NB4 (cell line): ENCODE data around the gene TDRD1.

Experiments
- DNase-seq: peaks from one replicate; pipeline ENCODE4 v3.0.0; 2010; ENCODE audit warnings: low read depth
- H3K4me3 ChIP-seq: one replicate; pipeline ENCODE4 v1.5.1; 2011; ENCODE audit warnings: mild to moderate bottlenecking, low read depth, low read length, moderate library complexity
- MYC ChIP-seq: IDR thresholded peaks from 2 replicates; pipeline ENCODE4 v1.6.1; 2011; ENCODE audit warnings: low read depth, low read length
- POLR2A ChIP-seq: IDR thresholded peaks from 2 replicates; pipeline ENCODE4 v1.6.1; 2011; ENCODE audit warnings: mild to moderate bottlenecking; ENCODE audit not compliant: insufficient read length; ENCODE audit errors: extremely low read depth
- TF ChIP-seq, protein P1 (sequence below): IDR thresholded peaks from one replicate; pipeline ENCODE4 v1.5.1; 2012; ENCODE audit warnings: low read depth, low read length
- TF ChIP-seq, protein P2 (sequence below): IDR thresholded peaks from 2 replicates; pipeline ENCODE4 v1.6.1; 2011; ENCODE audit warnings: low read depth, low read length

The TDRD1 gene

DNA sequence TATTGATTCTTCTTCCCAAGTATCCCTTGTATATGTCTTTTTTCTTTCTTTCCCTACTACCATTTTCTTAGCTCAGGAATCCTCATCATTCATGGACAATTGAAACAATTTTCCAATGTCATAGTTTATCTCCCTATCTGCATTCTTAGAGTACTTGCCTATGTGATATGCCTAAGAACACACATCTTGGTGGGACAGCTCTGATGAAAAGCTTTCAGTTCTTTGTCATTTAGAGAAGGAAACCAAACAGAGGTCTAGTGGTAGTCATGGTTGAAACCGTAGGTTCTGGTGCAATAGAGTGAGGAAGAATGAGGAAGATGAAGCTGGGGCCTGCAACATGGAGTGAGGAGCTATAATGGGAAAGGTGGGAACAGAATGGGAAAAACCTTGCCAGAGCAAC lies 28.2 kb downstream of the TDRD1 start:
- H3K4me3 ChIP-seq: no peak overlapping the region
- TF ChIP-seq, protein P1, sequence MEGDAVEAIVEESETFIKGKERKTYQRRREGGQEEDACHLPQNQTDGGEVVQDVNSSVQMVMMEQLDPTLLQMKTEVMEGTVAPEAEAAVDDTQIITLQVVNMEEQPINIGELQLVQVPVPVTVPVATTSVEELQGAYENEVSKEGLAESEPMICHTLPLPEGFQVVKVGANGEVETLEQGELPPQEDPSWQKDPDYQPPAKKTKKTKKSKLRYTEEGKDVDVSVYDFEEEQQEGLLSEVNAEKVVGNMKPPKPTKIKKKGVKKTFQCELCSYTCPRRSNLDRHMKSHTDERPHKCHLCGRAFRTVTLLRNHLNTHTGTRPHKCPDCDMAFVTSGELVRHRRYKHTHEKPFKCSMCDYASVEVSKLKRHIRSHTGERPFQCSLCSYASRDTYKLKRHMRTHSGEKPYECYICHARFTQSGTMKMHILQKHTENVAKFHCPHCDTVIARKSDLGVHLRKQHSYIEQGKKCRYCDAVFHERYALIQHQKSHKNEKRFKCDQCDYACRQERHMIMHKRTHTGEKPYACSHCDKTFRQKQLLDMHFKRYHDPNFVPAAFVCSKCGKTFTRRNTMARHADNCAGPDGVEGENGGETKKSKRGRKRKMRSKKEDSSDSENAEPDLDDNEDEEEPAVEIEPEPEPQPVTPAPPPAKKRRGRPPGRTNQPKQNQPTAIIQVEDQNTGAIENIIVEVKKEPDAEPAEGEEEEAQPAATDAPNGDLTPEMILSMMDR: no peak
- no peak for TF ChIP-seq POLR2A
- TF ChIP-seq, protein P2, sequence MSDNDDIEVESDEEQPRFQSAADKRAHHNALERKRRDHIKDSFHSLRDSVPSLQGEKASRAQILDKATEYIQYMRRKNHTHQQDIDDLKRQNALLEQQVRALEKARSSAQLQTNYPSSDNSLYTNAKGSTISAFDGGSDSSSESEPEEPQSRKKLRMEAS: no peak
- no peak for TF ChIP-seq MYC
- DNase-seq: no peak

DNA sequence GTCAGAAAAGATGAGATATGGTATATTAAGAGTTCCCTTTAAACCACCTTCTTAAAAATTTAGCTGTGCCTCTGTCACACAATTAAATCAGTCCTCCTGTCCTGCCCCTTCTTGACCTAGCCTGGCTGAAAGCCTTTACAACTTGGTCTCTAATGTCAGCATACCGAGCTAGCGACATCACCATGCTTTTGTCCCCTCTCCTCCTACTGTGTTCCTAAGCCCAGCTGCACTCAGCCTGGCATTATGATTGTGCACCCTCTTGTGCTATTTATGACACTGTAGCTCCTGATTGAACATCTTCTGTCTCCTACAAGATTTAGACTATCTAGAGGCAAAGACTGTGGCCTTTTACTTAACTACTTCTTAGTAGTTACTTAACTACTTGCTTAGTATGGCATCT lies 29.2 kb downstream of the TDRD1 start:
- H3K4me3 ChIP-seq: no peak overlapping the region
- DNase-seq: no peak
- TF ChIP-seq, protein P1: no peak
- TF ChIP-seq, protein P2: no peak
- TF ChIP-seq MYC (no peak), POLR2A (no peak)

DNA sequence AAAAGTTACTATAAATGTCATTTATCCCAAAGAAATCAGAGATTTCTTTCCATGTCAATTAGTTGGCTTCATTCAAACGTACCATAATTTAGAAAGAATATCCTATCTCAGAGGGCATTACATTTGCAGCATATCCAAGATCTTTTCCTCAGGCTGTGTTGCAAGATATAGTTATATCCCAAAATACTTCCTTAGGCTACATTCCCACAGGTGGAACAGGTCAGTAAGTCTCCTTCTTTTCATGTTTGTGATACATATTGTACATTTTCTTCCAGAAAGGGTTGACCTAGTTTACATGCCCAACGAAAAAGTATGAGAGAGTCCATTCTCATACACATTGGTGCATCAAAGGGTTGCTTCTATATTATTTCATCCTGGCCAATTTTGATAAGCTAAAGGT lies 33.0 kb downstream of the TDRD1 start:
- TF ChIP-seq, protein P1: no peak
- no peak for TF ChIP-seq MYC
- TF ChIP-seq, protein P2: no peak
- TF ChIP-seq POLR2A: no peak
- no peak for DNase-seq
- H3K4me3 ChIP-seq: no peak overlapping the region

DNA sequence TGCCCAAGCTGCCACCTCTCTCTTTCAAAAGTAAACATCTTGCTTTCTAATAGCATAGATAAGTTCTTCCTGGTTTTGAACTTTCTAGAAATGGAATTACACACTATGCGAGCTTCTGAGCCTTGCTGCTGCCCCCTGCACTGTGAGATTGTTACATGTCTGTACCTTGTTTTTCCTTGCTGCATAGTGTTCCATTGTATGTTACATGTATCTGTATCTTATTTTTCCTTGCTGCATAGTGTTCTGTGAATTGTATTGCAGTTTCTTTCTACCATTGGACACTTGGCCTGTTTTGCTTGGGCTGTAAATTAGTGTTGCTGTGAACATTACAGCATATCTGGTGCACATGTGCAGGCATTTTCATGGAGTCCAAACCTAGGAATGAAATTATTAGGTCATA lies 35.9 kb downstream of the TDRD1 start:
- H3K4me3 ChIP-seq: no peak overlapping the region
- no peak for DNase-seq
- TF ChIP-seq MYC (no peak), POLR2A (no peak)
- TF ChIP-seq, protein P1: no peak
- TF ChIP-seq, protein P2: no peak

DNA sequence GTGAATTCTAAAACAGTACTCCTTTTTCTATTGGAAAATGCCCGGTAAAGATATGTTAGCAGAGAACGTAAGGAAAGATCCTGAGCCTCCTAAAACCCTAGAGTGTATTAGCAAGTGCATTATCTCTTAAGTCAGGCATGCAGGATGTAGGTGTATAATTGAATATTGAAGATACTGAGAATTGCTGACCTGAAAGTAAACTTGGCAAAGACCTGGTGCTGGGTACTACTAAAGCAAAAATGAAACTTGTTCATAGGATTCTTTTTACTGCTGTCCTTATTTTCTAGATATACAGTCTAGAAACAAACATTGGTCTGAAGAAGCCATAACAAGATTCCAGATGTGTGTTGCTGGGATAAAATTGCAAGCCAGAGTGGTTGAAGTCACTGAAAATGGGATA lies 41.1 kb downstream of the TDRD1 start:
- TF ChIP-seq, protein P1: no peak
- TF ChIP-seq POLR2A: no peak
- H3K4me3 ChIP-seq: no peak overlapping the region
- DNase-seq: no peak

DNA sequence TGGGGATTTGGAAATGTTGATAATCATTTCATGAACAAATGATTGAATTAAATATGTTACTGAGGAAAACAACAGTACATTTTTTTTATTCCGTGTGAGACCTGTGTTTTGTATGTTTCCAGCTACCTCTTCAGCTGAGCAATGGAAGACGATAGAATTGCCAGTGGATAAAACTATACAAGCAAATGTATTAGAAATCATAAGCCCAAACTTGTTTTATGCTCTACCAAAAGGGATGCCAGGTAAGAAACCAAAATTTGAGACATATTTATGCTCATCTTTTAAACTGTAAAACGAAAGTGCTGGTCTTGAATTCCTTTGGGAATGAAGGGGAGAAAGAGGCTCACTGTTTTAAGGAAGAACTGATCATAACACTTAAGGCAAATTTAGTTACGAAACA lies 42.1 kb downstream of the TDRD1 start:
- no peak for DNase-seq
- TF ChIP-seq POLR2A (no peak), MYC (no peak)
- TF ChIP-seq, protein P2: no peak
- TF ChIP-seq, protein P1: no peak
- H3K4me3 ChIP-seq: no peak overlapping the region
